ENCODE data around the gene RCAN2.

RCAN2 gene

GRCh38 chr6:46248143-46248542 is 243.1 kb downstream of the RCAN2 start:
- DNase-seq = no peak

DNA sequence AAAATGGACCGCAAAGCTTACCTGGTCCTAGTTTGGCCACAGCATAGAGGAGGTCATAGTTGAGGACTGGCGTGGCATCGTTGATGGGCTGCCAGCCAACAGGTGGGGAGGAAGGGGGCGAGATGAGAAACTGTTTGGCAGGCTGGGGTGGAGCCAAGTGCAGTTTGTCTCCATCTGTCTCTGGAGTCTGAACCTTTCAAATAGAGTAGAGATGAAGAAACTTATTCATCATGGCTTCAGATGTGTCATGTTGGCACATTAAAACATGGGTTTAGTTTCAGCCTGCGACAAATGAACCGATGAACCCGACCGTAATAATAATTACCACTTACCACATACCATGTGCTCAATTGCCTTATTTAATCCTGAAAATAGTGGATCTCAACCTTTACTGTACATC is 244.5 kb downstream of the RCAN2 start:
- no peak for DNase-seq

DNA sequence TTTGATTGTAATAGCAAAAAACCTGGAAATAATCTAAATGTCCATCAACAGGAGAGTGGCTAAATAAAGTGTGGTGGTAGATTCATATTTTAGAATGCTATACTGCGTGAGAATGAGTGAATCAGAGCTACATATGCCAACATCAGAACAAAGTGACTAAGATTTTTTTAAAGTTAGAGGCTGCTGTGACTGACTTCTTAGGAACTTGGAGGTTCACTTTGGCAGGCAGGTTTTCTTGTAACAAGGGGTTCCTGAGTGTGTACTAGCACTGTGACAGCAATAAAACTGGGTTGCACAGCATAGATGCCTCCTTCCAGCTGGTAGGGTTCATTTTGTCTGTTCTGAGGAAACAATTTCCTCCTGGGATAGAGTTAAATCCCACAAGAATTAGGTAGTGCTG is 245.2 kb downstream of the RCAN2 start:
- DNase-seq = no peak

- no peak for DNase-seq
Observed at GRCh38 chr6:46244670-46245069, 246.6 kb downstream of the RCAN2 start.

- DNase-seq = no peak
Observed at GRCh38 chr6:46243754-46244153, 247.5 kb downstream of the RCAN2 start.

- DNase-seq = no peak
Observed at GRCh38 chr6:46242921-46243320, 248.3 kb downstream of the RCAN2 start.

DNA sequence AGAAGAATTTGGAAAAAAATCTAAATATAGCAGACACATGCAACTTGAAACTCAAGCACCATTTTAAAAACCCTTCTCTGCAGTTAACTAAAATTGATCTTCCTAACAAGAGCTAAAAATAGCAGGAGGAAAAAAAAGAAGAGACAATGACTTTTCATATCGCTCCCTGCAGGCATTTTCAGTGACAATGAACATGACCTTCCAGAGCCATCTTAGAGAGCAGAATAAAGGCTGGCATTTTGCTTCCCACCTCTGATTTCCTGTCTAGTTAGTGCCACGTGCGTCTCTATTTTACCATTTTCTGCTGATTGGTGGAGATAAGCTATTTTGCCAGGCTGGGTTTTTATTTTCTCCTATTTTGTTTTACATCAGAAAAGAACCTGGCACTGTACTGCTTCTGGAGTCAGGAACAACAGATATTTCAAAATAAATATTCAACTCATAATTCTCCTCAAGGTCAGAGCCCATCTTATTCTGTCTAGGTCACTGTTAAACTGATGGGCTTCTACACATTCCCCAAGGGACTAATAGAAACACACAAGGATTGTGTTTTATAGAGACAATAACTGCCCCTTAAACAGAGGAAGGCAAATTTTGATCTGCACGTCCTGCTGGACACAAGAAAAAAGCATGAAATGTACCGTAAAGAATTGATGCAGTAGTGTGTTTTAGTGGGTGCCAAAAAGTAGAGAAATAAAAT is 250.2 kb downstream of the RCAN2 start:
- no peak for DNase-seq

- DNase-seq = no peak
Observed at GRCh38 chr6:46236752-46237151, 254.5 kb downstream of the RCAN2 start.

GRCh38 chr6:46235242-46235641 is 256.0 kb downstream of the RCAN2 start:
- no peak for DNase-seq

GRCh38 chr6:46234700-46235099 is 256.5 kb downstream of the RCAN2 start:
- DNase-seq = no peak

- no peak for DNase-seq
Observed at GRCh38 chr6:46234156-46234556, 257.1 kb downstream of the RCAN2 start.

DNA sequence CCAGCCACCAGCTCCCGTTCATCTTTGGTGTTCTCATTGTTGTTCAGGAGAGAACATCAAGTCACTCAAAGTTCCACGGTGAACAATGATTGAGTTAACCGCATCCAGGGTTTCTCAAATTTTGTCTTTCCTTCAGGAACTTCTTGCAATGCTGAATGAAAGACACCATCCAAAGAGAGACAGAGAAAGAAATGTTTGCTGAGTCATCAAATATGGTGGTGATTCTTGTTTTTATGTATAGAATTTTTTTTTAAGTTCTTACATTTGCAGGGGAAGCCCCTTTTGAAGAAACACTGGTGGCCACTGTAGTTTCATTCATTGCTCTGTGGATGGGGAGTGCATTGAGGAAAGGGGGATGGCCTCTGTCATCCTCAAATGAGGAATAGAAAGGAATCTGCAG is 258.1 kb downstream of the RCAN2 start:
- no peak for DNase-seq

- DNase-seq = no peak
Observed at GRCh38 chr6:46222286-46222685, 269.0 kb downstream of the RCAN2 start.

DNA sequence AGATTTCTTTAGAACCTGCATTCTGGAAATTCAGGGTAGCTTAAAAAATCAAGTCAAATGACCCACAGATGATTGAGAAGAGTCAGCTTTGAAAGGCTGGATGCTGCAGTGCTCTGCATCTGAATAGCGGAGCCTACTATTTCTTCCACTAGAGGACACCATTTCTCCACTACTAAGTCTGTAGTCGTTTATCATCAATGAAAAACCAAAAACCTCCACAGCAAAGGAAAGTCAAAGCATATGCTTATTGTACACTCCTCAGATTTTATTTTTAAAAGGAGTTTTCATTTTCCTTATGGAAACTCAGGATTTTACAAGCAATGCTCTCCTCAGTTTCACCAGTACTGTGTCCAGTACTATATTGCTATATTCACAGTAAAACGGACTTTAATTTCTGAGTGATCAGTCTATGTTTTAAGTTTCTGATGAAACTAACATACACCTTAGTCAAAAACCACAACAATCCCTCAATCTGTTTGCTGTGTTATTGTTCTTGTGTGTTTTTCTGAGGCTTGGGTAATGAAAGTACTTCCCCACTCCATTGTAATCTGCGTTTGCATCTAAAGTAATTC is 269.9 kb downstream of the RCAN2 start:
- no peak for DNase-seq

DNA sequence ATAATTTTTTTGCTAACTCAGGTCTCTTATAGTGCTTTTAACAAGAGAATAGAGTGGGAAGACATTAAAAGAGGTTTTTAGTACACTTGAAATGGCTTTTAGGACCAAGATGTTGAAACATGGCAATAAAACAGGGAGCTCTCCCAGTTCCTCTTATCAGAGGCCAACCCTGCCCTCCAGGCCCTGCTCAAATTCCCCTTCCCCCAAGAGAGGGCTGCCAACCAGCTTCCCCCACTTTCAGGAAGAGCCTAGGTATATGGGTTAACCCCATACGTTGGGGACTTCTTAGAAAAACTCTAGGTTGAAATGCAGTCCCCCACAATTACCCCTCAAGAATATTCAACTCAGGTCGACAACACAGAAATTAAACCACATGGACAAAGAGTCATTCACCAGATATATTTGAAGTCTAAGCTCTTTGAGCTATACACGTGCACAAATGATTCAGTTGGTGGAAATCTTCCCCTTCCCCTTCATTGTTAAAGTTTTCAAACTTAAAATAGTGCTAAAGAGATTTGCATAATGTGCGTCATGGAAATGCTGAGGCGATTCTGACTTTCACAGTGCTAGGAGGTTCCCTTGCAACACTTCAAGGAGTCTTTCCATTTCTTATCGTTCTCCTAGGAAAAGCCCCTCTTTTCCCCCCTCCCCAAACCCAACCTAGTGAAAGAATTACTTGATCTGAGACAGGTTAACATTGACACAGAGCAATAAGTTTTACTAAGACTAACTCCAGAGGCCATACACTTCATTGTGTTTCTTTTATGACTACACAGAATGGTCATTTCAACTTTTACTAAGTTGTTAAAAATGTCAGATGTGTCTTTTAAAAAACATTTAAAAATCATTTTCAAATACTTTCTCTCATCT is 270.7 kb downstream of the RCAN2 start:
- no peak for DNase-seq

- no peak for DNase-seq
Observed at GRCh38 chr6:46219661-46220060, 271.6 kb downstream of the RCAN2 start.

- no peak for DNase-seq
Observed at GRCh38 chr6:46218457-46218856, 272.8 kb downstream of the RCAN2 start.

DNA sequence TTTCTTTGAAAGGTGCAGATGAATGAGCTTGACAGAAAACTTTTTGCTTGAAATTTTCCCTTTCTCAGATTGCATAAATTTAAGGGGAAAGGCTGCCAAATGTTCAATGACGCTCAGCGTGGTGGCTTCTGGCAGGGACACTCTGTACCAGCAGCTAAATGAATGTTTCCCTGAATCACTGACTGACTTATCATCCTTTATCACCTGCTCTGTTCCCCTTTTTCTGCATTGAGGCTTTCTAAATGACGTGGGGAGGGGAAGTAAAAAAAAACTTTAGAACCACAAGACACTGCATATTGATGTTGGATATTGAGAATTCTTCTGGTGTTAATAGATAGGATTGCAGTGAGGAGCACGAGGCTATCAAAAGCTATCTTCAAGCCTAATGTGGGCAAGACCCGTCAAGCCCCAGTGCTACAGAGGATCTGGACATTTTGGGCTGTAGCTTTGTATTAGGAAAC is 273.5 kb downstream of the RCAN2 start:
- DNase-seq = no peak

GRCh38 chr6:46216879-46217278 is 274.4 kb downstream of the RCAN2 start:
- no peak for DNase-seq

GRCh38 chr6:46215777-46216176 is 275.5 kb downstream of the RCAN2 start:
- no peak for DNase-seq

DNA sequence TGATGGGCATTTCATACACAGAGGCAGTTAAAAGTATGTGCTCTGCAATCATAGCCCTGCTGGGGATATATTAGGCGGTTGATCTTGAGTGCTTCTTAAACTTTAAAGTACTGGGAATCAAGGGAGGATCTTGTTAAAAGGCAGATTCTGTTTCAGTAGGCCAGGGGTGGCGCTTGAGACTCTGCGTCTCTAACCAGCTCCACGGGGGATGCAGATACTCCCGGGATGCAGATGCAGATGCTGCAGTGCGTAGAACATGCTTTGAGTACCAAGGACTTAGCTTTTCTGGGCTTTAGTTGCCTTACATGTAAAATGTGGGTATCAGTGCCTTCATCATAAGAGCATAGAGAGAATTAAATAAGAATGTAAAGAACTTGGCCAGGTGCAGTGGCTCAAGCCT is 276.0 kb downstream of the RCAN2 start:
- DNase-seq = no peak

- DNase-seq = no peak
Observed at GRCh38 chr6:46211917-46212316, 279.3 kb downstream of the RCAN2 start.

- no peak for DNase-seq
Observed at GRCh38 chr6:46210294-46210693, 281.0 kb downstream of the RCAN2 start.

- no peak for DNase-seq
Observed at GRCh38 chr6:46208303-46208702, 282.9 kb downstream of the RCAN2 start.
